ENCODE measurements around the gene CORO2B.

Gene CORO2B

DNA sequence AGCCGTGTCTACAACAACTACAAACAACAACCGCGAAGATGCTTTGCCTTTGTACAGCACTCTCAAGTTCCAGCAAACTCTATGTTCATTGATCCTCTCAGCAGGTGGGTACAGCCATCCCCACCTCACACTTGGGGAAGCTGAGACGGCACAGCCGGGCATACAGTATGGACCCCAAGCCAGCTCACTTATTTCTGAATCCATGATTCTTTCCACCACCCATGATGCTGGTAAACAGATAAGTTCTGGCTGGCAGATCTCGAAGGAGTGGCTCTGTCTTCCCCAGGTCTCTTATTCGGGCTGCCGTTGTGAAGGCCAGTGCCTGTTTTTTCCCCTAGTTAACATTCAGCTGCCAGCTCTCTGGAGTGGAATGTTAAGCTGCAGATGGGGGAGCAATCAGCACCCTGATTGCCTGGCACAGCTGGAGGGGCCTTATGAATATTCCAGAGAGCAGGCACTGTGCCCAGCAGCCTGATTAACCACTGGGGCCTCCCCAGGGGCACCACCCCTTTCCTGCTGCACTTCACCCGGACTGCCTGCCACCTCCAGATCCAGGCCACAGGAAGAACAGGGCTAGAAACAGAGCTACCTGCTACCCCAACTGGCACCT is 73.2 kb downstream of the CORO2B start:
- Histone ChIP-seq H3K27ac (no peak overlapping the region), H3K4me1 (ENCODE audit: control insufficient read depth in 1 of 2, insufficient read depth in 1 of 2, low read depth in 1 of 2, low read length in 1 of 2) (no peaks in the 10 kb centered on the region), H3K27me3 (no peaks in the 10 kb centered on the region), H3K36me3 (no peaks in the 10 kb centered on the region), H3K9me3 (no peaks in the 10 kb centered on the region), H3K4me3 (ENCODE audit: low read depth in 1 of 2, low read length in 1 of 2) (no peak overlapping the region)
- TF ChIP-seq, protein P1, sequence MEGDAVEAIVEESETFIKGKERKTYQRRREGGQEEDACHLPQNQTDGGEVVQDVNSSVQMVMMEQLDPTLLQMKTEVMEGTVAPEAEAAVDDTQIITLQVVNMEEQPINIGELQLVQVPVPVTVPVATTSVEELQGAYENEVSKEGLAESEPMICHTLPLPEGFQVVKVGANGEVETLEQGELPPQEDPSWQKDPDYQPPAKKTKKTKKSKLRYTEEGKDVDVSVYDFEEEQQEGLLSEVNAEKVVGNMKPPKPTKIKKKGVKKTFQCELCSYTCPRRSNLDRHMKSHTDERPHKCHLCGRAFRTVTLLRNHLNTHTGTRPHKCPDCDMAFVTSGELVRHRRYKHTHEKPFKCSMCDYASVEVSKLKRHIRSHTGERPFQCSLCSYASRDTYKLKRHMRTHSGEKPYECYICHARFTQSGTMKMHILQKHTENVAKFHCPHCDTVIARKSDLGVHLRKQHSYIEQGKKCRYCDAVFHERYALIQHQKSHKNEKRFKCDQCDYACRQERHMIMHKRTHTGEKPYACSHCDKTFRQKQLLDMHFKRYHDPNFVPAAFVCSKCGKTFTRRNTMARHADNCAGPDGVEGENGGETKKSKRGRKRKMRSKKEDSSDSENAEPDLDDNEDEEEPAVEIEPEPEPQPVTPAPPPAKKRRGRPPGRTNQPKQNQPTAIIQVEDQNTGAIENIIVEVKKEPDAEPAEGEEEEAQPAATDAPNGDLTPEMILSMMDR (IDR thresholded peaks at IDR 0.05) = no peak

DNA sequence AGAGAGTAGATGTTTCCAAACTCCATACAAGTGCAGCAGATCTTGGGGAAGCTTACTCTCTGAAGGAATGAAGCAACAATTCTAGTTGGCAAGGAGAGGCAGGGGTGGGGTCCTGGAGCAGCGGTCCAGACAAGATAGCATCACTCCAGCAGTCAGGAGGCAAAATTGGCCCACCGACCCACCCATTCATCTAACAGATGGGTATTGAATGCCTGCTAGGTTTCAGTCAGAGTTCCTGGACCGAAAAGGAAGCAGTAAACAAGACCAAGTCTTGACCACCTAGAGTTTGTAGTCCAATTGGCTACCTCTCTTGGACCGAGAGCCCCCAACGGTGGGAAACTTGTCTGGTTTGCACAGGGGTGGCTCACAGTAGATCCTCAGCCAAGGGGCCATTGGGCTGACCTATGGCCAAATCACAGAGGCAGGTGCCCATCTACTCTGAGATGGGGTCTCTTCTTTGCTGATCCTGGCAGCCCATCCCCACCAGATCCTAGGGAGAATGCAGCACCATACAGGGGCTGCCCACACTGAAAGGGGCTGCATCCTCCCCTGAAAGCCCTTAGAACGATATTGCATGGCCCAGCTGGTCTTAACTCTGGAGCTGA is 74.3 kb downstream of the CORO2B start:
- no peaks in the 10 kb centered on the region for H3K4me1 ChIP-seq (ENCODE audit: control insufficient read depth in 1 of 2, insufficient read depth in 1 of 2, low read depth in 1 of 2, low read length in 1 of 2)
- no peak overlapping the region for H3K4me3 ChIP-seq (ENCODE audit: low read depth in 1 of 2, low read length in 1 of 2)
- H3K9me3 ChIP-seq = no peaks in the 10 kb centered on the region
- H3K27ac ChIP-seq = no peak overlapping the region
- H3K36me3 ChIP-seq = no peaks in the 10 kb centered on the region
- TF ChIP-seq, protein P1 (IDR thresholded peaks at IDR 0.05) = no peak
- no peaks in the 10 kb centered on the region for H3K27me3 ChIP-seq

DNA sequence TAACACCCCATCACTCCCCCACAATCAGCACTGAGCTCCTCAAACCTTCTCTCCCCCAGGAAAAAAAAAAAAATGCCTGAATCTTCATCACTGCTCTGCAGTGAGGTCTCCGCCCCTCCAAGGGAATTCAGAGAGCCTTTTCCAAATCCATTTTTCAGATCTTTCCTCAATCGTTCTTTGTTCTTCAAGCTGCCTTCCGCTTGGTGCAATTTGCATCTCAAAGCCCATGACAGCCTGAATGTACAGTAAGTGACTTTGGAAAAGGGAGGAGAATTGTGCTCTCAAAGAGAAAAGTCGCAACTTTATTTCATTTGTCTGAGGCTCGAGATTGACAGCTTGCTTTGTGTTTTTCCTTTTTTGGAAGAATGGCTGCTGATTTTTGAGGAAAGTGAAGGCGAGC is 75.0 kb downstream of the CORO2B start:
- Histone ChIP-seq H3K27ac (no peak overlapping the region), H3K36me3 (no peaks in the 10 kb centered on the region), H3K4me3 (ENCODE audit: low read depth in 1 of 2, low read length in 1 of 2) (no peak overlapping the region), H3K9me3 (no peaks in the 10 kb centered on the region), H3K4me1 (ENCODE audit: control insufficient read depth in 1 of 2, insufficient read depth in 1 of 2, low read depth in 1 of 2, low read length in 1 of 2) (no peaks in the 10 kb centered on the region), H3K27me3 (no peaks in the 10 kb centered on the region)
- TF ChIP-seq, protein P1 (IDR thresholded peaks at IDR 0.05) = no peak

DNA sequence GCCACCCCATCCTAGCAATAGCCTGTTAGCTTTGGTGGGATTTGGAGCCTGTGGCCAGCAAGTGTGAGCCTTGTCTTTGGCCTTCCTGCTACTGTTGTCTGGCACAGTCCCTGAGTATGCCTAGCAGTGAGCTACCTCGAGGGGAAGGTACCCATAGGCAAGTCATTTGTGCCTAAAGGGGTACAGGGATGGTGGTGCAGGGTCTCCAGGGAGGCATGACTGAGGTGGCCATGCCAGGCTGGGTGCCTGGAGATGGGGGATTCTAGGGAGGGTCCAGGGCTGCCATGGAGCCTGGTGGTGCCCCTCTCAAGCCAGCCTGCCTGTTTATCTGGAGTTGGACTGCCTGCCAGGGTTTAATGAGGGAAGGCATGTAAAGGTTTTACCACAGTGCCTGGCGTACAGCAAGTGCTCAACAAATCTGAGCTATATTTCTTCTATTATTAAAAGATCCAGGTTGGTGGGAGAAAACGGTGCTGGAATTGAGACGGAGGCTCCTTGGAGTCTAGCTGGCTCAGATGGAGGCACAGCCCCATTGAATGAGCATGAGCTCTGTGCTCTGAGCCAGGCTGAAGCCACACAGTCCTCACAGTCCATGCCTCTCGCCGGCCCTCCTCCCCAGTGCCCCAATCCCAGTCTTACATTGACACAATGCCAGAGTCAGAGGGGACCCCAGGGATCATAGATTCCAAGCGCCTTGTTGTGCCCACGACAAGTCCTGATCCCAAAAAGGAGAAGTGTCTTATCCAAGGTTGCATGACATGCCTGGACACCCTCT is 76.2 kb downstream of the CORO2B start:
- TF ChIP-seq, protein P1 (IDR thresholded peaks at IDR 0.05) = no peak
- H3K27ac ChIP-seq = no peak overlapping the region
- no peaks in the 10 kb centered on the region for H3K4me1 ChIP-seq (ENCODE audit: control insufficient read depth in 1 of 2, insufficient read depth in 1 of 2, low read depth in 1 of 2, low read length in 1 of 2)
- no peak overlapping the region for H3K4me3 ChIP-seq (ENCODE audit: low read depth in 1 of 2, low read length in 1 of 2)
- H3K36me3 ChIP-seq = no peaks in the 10 kb centered on the region
- no peaks in the 10 kb centered on the region for H3K9me3 ChIP-seq
- H3K27me3 ChIP-seq = no peaks in the 10 kb centered on the region

DNA sequence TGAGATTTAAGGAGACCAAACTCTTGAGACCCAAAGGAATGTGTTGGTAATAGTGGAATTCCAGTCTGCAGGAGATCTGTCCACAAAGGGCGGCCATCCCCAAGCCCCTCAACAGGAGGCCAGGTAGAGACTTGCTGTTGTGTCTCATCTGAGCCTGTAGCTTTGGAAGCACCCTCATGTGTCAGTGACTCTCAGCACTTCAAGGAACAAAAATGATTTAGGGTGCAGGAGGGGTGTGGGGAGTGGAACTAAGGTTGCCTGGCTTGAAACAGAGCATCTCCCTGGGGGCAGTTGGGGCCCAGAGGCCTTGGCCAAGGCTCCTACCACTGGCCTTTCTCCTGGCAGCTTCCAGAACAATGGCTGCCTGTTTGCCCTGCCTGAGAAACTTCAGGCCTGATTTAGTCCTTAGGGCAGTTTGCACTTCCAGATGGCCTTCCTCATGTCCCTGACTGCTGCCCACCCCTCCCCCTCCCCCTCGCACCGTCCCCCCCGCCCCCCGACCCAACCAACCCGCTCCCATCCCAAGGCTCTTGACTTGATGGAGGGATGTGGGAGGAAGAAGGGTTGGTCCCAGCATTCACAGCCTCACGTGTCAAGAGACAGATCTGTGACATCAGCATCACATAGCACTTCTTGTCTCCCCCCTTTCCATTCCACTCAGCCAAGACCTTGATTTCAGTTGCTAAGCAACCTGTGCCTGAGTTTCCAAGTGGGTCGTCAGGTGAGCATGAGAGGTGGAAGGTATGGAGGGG is 77.1 kb downstream of the CORO2B start:
- Histone ChIP-seq H3K4me1 (ENCODE audit: control insufficient read depth in 1 of 2, insufficient read depth in 1 of 2, low read depth in 1 of 2, low read length in 1 of 2) (no peaks in the 10 kb centered on the region), H3K27ac (no peak overlapping the region), H3K36me3 (no peaks in the 10 kb centered on the region), H3K4me3 (ENCODE audit: low read depth in 1 of 2, low read length in 1 of 2) (no peak overlapping the region), H3K9me3 (no peaks in the 10 kb centered on the region), H3K27me3 (no peaks in the 10 kb centered on the region)
- TF ChIP-seq, protein P1 (IDR thresholded peaks at IDR 0.05) = no peak
